PC-3 (cell line): ENCODE measurements around the gene CYBRD1. TPM values are rescaled to one million over a fixed set of nuclear protein-coding genes. Genes with fewer than 3 reads are reported as not detected.

Experiments
- ATAC-seq: fragments of 200-7000 bp; cut with Tn5 transposase; 2 replicates; pipeline ENCODE4 v1.9.1; 2020; ENCODE audit warnings: mild to moderate bottlenecking, moderate library complexity
- BruUV-seq: library from RNA; stranded (reverse); fragments of 400-500 nt; replicated peaks from 2 replicates; lab custom pipeline; 2021; lab: Mats Ljungman, UMichigan
- CTCF ChIA-PET: fragments of 300-600 bp; sonication (Branson Sonifier 250); formaldehyde crosslinking; loops from one replicate; lab custom pipeline; 2022; ENCODE audit warnings: antibody characterized with exemption; lab: Charles Lee
- POLR2A ChIA-PET: fragments of 300-600 bp; sonication (Branson Sonifier 250); formaldehyde crosslinking; loops from one replicate; lab custom pipeline; 2022; ENCODE audit warnings: antibody characterized with exemption; ENCODE audit not compliant: unreplicated experiment; lab: Charles Lee
- DNase-seq: peaks from one replicate; pipeline ENCODE4 v3.0.0-alpha.2; 2015
- H2AFZ ChIP-seq: fragments of 300-600 bp; sonication (generic); 2 replicates; pipeline ENCODE4 v1.6.0; 2016; ENCODE audit warnings: antibody characterized with exemption, low read length
- H3F3A ChIP-seq: fragments of 300-600 bp; sonication (generic); one replicate; pipeline ENCODE4 v1.6.0; 2017; ENCODE audit warnings: antibody characterized with exemption, low read length, control low read depth, mild to moderate bottlenecking; ENCODE audit not compliant: unreplicated experiment
- H3K27ac ChIP-seq: fragments of 300-600 bp; sonication (generic); 2 replicates; pipeline ENCODE4 v1.5.1; 2016; ENCODE audit warnings: mild to moderate bottlenecking, low read length
- H3K27me3 ChIP-seq: fragments of 300-600 bp; sonication (generic); 2 replicates; pipeline ENCODE4 v1.6.1; 2016; ENCODE audit warnings: low read length, mixed read lengths
- H3K36me3 ChIP-seq: fragments of 300-600 bp; sonication (generic); 2 replicates; pipeline ENCODE4 v1.6.1; 2016; ENCODE audit warnings: low read depth, mixed run types, low read length, mixed read lengths
- H3K4me1 ChIP-seq: fragments of 300-600 bp; sonication (generic); 2 replicates; pipeline ENCODE4 v1.5.1; 2016; ENCODE audit warnings: low read length; ENCODE audit not compliant: insufficient read depth
- H3K4me2 ChIP-seq: fragments of 300-600 bp; sonication (generic); 2 replicates; pipeline ENCODE4 v1.6.0; 2016; ENCODE audit warnings: low read length
- H3K4me3 ChIP-seq: fragments of 300-600 bp; sonication (generic); 2 replicates; pipeline ENCODE4 v1.5.1; 2016; ENCODE audit warnings: mild to moderate bottlenecking, low read length, mixed read lengths
- H3K79me2 ChIP-seq: fragments of 300-600 bp; sonication (generic); 2 replicates; pipeline ENCODE4 v1.6.1; 2017; ENCODE audit warnings: low read length, mixed read lengths
- H3K9ac ChIP-seq: fragments of 300-600 bp; sonication (generic); 2 replicates; pipeline ENCODE4 v1.6.0; 2016; ENCODE audit warnings: mild to moderate bottlenecking, low read length
- H3K9me2 ChIP-seq: fragments of 300-600 bp; sonication (generic); replicated peaks from 2 replicates; pipeline ENCODE4 v1.6.1; 2016; ENCODE audit warnings: mixed run types, low read length, mixed read lengths
- H3K9me3 ChIP-seq: fragments of 300-600 bp; sonication (generic); 2 replicates; pipeline ENCODE4 v1.6.1; 2016; ENCODE audit warnings: low read length, mixed read lengths
- H4K20me1 ChIP-seq: fragments of 300-600 bp; sonication (generic); 2 replicates; pipeline ENCODE4 v1.6.1; 2016; ENCODE audit warnings: low read length, mixed read lengths
- EZH2 ChIP-seq: fragments of 300-600 bp; sonication (generic); IDR thresholded peaks from one replicate; pipeline ENCODE4 v1.6.1; 2017; ENCODE audit warnings: antibody characterized with exemption, mild to moderate bottlenecking, low read length; ENCODE audit not compliant: unreplicated experiment
- EZH2phosphoT487 ChIP-seq: fragments of 300-600 bp; sonication (generic); IDR thresholded peaks from 2 replicates; pipeline ENCODE4 v1.6.1; 2018; ENCODE audit warnings: mild to moderate bottlenecking, antibody characterized with exemption, low read length, borderline replicate concordance
- intact Hi-C: fragments of 100-400 bp; cut with micrococcal nuclease; formaldehyde crosslinking; loops from 2 replicates; pipeline ENCODE4 v1.9.0; 2023
- total RNA-seq: library from RNA; depleted of rRNA; stranded (reverse); fragments of >200 nt; gene quantifications from 2 replicates; pipeline ENCODE4 v1.2.3, GENCODE V29; 2014
- TF ChIP-seq, protein P1 (sequence below): fragments of 300-600 bp; sonication (generic); conservative IDR thresholded peaks from 2 replicates; pipeline ENCODE4 v1.5.1; 2017; ENCODE audit warnings: antibody characterized with exemption, low read depth, mild to moderate bottlenecking, low read length

CYBRD1 gene
- total RNA-seq, 1 experiment from 2014 or later = 0.87 TPM

DNA sequence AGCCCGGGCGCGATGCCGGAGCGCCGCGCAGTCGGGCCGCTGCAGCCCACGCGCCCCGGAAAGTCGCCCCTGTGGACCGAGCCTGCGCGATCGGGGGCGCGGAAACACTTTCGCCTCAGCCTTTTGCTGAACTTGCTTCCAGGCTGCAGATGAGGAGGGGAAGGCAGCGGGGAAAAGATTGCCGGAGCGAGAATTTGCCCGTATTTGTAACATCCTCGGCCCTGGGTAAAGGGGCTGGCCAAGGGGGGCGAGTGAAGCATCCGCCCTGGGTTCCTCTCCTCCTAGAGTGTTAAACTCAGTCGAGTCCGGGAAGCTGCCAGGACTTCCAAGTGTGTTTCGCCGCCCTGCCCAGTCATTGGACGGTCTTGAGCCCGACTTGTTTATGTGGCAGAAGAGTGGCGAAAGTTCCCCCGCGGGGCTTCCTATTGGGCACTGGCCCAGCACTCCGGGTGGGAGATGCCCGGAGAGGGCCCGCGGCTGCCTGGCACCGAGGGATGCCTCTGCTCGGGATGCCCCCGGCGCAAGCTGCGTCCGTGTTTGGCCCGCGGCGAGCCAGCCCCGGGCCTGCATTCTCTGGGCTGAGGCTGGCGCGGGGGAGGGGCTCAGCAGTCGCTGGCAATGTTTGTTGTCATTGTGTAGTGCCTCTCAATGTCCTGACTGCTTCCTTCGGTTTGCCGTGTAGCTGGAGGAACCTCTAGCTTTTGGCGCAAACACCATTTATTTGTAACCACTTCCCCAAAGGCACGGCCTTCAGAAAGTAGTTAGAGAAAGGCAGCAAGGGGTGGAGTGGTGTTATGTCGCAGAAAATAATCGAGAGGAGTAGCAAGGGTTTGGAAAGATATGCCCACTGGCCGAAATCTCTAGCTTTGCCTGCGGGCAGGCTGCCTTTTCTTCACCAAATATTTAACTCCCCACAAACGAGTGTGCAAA is 1.1 kb downstream of the CYBRD1 start:
- Histone ChIP-seq H3K27ac (no peak overlapping the region), H3F3A (no peaks in the 10 kb centered on the region), H2AFZ (peak overlapping the region; percentile 87), H3K4me3 (peak overlapping the region; percentile 77), H3K9me2 (no peaks in the 10 kb centered on the region), H3K9me3 (no peaks in the 10 kb centered on the region), H3K79me2 (no peaks in the 10 kb centered on the region), H3K36me3 (no peaks in the 10 kb centered on the region), H3K27me3 (peaks cover 10% of the 10 kb centered on the region), H3K4me2 (peak overlapping the region; percentile 98), H3K4me1 (peaks cover 8% of the 10 kb centered on the region; the same call in 1 of the 2 replicates), H4K20me1 (no peaks in the 10 kb centered on the region), H3K9ac (peak overlapping the region; percentile 33; the same call in 1 of the 2 replicates)
- ChIA-PET POLR2A (no interaction called here), CTCF (no interaction called here)
- ATAC-seq (peak; percentile 75), DNase-seq (peak; percentile 52)
- TF ChIP-seq, protein P1, sequence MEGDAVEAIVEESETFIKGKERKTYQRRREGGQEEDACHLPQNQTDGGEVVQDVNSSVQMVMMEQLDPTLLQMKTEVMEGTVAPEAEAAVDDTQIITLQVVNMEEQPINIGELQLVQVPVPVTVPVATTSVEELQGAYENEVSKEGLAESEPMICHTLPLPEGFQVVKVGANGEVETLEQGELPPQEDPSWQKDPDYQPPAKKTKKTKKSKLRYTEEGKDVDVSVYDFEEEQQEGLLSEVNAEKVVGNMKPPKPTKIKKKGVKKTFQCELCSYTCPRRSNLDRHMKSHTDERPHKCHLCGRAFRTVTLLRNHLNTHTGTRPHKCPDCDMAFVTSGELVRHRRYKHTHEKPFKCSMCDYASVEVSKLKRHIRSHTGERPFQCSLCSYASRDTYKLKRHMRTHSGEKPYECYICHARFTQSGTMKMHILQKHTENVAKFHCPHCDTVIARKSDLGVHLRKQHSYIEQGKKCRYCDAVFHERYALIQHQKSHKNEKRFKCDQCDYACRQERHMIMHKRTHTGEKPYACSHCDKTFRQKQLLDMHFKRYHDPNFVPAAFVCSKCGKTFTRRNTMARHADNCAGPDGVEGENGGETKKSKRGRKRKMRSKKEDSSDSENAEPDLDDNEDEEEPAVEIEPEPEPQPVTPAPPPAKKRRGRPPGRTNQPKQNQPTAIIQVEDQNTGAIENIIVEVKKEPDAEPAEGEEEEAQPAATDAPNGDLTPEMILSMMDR = no peak
- TF ChIP-seq EZH2phosphoT487 (no peak), EZH2 (no peak)
- intact Hi-C loops = no loop called here
- BruUV-seq = TSS peak; percentile 51

DNA sequence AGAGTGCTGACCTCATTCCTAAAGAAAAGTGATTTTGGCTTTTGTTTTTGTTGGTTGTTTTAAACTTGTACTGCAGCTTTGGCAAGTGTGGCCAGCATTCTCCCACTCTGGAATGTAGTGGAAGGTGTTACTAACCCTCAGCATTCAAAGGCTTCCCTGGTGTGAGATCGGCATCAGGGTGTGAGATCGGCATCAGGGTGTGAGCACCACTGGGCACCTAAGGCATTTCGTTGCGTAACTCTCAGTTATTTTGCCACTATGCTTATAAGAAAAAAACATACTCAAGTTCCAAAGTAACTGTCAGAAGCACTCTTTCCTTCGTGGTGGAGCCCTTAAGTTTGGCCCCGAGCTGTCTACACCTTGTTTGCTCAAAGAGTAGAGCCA is 1.7 kb downstream of the CYBRD1 start:
- peak overlapping the region; percentile 87 for H2AFZ ChIP-seq
- H3K4me3 ChIP-seq = peak overlapping the region; percentile 77
- H3K36me3 ChIP-seq = no peaks in the 10 kb centered on the region
- intact Hi-C loops = no loop called here
- H3F3A ChIP-seq = no peaks in the 10 kb centered on the region
- peaks cover 8% of the 10 kb centered on the region; the same call in 1 of the 2 replicates for H3K4me1 ChIP-seq
- no peak overlapping the region for H3K9ac ChIP-seq
- BruUV-seq = no TSS peak
- H3K9me2 ChIP-seq = no peaks in the 10 kb centered on the region
- ChIA-PET POLR2A (no interaction called here), CTCF (no interaction called here)
- no peaks in the 10 kb centered on the region for H3K9me3 ChIP-seq
- peaks cover 10% of the 10 kb centered on the region for H3K27me3 ChIP-seq
- no peak overlapping the region for H3K27ac ChIP-seq
- H3K79me2 ChIP-seq = no peaks in the 10 kb centered on the region
- DNase-seq (no peak), ATAC-seq (peak; percentile 6; the same call in 1 of the 2 replicates)
- H3K4me2 ChIP-seq = peak overlapping the region; percentile 98
- no peak for TF ChIP-seq EZH2
- TF ChIP-seq EZH2phosphoT487 = no peak
- TF ChIP-seq, protein P1 = no peak
- H4K20me1 ChIP-seq = no peaks in the 10 kb centered on the region

DNA sequence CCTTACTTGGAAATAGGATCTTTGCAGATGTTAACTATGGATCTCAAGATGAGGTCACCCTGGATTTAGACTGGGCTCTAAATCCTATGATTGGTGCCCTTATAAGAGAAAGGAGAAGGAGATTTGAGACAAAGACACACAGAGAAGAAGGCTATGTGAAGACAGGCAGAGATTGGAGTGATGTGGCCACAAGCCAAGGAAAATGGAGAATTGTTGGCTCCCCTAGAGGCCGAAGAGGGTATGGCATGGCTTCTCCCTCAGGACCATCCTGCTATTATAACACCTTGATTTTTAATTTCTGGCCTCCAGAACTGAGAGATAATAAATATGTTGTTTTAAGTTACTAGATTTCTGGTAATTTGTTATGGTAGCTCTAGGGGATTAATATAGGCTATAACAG is 7.6 kb downstream of the CYBRD1 start:
- H3K4me1 ChIP-seq = no peaks in the 10 kb centered on the region
- intact Hi-C loops = no loop called here
- no peak overlapping the region for H3K27ac ChIP-seq
- H3K4me2 ChIP-seq = no peak overlapping the region
- no peak for TF ChIP-seq EZH2phosphoT487
- TF ChIP-seq, protein P1 = peak; percentile 76
- TF ChIP-seq EZH2 = no peak
- CTCF ChIA-PET = no interaction called here
- no peaks in the 10 kb centered on the region for H3F3A ChIP-seq
- H3K36me3 ChIP-seq = no peaks in the 10 kb centered on the region
- H3K4me3 ChIP-seq = no peak overlapping the region
- no peaks in the 10 kb centered on the region for H3K79me2 ChIP-seq
- peaks cover 10% of the 10 kb centered on the region for H3K27me3 ChIP-seq
- no peak overlapping the region for H2AFZ ChIP-seq
- no peak overlapping the region for H3K9ac ChIP-seq
- H3K9me2 ChIP-seq = no peaks in the 10 kb centered on the region
- no peaks in the 10 kb centered on the region for H3K9me3 ChIP-seq
- DNase-seq = peak; percentile 41
- H4K20me1 ChIP-seq = no peaks in the 10 kb centered on the region
- ATAC-seq = no peak
- POLR2A ChIA-PET = no interaction called here
- no TSS peak for BruUV-seq
